GDM1 (cell line): ENCODE data around the gene BFSP2.

ENCODE experiments used
- DNase-seq: peaks from one replicate; lab custom pipeline; 2025; lab: John Stamatoyannopoulos, UW

BFSP2 gene

DNA sequence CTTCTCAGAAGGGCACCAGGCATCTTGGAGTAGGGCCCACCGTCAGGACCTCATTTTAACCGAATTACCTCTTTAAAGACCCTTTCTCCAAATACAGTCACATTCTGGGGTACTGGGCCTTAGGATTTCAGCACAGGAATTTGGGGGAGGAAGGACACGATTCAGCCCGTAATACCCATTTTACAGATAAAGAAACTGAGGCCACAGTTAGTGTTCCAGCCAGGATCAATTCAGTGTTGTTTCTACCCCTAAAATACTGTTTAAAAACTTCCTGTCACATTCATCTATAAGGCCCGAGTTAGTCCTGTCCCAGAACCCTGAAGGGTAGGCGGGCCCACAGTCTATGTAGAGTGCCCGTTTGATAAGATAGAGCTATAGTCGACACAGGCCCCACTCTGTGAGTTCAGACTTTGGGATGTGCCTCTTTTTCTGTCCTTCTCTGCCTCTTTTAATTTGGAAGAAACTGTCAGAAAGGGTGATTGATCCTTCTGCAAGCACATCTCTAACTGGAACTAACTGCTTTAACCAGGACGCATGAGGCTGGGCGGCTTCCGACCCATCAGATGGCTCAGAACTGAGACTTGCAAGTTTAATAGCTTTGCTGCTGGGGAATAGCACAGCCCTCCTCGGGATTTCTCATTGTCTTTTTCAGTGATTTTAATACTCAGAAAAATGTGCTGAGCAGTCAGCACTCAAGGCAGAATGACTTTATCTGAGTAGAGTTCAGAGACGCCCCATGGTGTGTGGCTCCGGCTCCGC, 19.5 kb downstream of the BFSP2 start:
- DNase-seq: no peak

DNA sequence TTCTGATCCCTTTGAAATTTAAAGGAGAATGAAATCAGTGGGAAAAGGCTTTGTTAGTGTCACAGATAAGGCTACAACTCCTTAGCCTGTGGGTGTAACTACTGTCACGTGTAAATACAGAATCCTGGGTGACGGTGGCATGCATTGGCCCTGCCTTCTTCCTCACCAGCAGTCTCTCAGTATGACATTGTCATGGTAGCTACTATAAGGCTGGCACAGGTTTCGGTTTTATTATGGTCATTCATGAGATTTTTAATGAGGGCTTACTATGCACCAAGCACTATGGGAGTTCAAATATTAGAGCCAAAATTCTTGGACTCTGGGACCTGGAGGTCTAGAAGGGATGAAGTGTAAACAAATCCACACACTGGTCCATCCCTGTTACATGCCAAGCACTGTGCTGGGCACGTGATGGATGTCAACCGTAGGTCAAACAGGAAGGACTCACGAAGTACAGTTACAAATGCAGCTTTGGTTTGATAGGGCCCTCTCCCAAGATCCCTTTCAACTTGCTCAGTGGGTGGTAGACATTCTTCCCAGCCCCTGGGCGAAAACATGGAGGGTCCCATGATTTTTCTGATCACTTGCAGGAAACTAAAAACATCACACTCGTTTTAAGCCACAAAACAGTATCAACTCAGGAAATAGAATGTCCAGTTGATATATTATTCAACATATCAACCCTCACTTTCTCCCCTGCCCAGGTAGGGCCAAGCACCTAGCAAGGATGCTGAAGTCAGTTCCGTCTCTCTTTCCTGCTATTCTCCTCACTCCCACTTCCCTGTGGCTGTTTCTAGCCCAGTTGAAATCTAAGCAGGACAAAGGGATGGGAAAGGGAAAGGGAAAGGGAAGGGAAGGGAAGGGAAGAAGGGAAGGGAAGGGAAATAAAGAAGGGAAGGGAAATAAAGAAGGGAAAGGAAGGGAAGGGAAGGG, 25.3 kb downstream of the BFSP2 start:
- DNase-seq: no peak

DNA sequence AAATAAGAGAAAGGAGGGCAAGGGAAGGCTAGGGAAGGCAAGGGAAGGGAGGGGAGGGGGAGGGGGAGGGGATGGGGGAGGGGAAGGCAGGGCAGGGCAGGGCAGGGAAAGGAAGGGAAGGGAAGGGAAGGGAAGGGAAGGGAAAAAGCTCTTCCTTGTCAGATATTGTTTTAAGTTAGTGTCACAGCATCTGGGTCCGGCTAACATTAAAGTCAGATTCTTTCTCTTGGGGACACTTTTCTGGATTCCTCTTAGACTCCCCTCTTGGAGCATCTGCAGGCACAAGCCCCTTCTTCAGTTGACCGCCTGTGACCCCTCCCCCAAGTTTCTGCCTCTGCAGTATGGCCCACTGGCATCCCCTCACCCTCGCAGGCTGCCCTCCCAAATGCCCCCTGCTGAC, 26.0 kb downstream of the BFSP2 start:
- DNase-seq: no peak

DNA sequence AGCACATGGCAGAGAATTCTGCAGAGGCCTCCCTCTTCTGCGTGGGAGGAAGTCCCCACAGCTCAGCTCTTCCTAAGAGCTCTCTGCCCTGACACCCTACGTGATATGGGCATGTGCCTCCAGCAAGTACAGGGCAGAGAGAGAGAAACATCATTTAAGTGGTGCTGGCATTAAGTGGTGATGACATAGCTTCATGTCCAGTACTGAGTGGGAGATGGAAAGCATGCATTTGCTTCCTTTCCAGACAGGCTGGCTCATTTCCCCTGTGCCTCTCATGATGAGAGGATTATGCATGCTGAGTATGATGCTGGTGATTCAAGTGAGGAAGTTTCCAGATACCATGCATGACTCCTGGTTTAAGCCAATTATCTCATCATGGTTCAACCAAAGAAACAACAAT, 26.9 kb downstream of the BFSP2 start:
- DNase-seq: no peak

DNA sequence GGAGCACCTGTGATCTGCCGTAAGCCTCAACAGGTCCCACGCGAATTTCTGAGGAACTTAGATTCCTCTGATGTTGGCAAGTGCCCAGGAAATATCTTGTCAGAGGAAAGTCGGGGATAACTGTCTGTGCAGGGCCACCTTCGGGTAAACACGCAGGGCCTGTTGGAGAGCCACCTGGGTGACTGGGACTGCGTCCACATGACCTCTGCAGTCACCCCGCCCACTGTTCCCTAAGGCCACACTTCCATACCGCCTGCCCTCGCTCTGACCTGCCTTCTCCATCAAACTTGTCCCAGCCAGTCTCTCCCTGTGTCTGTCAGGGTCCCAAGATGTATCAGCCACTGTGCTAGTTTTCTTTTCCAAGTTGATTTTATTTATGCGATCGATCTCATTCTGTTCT, 28.7 kb downstream of the BFSP2 start:
- DNase-seq: no peak

DNA sequence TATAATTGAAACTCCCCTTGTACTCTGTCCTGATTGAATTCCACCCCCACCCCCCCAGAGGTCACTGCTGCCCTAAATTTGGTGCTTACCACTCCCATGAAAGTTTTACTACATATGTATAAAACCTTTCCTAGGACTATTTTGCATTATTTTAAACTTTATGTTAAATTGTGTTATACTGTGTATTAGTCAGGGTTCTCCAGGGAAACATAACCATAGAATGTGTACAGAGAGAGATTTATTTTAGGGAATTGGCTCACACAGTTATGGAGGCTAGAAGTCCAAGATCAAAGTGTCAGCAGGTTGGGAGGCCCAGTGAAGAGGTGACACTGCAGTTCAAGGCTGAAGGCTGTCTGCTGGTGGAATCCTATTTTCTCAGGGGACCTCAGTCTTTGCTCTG, 29.2 kb downstream of the BFSP2 start:
- DNase-seq: no peak

DNA sequence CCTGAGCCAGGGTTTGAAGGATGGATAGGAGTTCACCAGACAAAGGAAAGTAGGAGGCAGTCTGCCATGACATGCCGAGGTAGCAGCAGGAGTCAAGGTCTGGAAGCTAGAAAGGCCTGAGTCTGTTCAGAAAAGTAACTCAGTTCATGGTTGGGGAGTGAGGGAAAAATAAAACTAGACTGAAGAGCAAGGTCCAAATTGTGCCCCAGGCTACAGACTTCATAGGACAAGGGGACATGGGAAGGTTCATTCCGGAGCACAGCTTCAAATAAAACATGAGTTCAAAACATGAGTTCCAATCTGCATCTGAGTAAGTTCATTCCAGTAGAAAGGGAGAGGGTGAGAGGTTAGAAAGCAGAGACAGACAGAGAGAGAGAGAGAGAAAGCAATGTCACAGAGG, 39.7 kb downstream of the BFSP2 start:
- no peak for DNase-seq

DNA sequence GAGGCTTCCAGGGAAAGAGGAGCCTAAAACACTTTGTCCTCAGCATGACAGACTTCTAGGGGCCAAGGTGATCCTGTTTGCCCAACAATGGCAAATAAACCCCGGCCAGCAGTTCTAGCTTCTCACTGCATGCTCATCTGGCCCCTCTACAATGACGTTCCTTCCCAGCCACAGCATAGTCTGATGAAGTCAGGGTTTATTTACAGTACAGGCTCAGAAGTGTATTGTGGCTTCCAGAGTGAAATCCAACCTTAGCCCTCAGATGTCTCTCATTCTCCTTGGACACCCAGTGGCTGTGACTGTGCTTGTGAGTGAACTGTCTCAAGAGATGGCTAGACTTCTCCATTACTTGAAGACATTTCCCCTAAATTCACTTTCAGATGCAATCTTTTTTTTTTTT, 40.8 kb downstream of the BFSP2 start:
- no peak for DNase-seq

DNA sequence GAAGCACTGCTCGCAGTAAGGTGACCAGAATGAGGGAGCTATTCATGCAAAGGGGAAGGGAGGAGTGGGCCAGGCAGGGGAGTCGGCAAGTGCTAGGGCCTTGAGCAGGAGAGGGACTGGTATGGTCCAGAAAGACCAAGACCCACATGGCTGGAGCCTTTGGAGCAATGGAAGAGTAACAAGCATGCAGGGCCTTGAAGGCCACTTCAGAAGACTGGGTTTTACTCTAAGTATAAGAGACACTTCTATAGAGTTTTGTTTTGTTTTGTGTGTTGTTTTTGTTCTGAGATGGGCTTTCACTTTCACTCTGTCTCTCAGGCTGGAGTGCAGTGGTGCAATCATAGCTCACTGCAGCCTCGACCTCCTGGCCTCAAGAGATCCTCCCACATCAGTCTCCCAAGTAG, 42.0 kb downstream of the BFSP2 start:
- no peak for DNase-seq

DNA sequence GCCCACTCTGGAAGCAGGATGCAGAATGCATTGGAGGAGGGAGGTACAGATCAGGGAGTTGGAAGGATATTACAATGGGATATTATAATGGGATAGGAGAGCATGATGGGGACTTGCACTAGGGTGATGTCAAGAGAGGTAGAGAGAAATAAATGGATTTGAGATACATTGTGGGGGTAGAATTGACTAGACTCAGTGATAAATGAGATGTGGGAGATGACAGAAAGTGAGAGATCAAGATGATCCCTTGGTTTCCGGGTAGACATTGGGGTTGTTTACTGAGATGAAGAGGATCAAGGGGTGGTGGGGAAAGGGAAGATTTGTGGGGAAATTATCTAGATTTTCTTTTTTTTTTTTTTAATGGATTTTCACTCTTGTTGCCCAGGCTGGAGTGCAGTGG, 42.7 kb downstream of the BFSP2 start:
- no peak for DNase-seq

DNA sequence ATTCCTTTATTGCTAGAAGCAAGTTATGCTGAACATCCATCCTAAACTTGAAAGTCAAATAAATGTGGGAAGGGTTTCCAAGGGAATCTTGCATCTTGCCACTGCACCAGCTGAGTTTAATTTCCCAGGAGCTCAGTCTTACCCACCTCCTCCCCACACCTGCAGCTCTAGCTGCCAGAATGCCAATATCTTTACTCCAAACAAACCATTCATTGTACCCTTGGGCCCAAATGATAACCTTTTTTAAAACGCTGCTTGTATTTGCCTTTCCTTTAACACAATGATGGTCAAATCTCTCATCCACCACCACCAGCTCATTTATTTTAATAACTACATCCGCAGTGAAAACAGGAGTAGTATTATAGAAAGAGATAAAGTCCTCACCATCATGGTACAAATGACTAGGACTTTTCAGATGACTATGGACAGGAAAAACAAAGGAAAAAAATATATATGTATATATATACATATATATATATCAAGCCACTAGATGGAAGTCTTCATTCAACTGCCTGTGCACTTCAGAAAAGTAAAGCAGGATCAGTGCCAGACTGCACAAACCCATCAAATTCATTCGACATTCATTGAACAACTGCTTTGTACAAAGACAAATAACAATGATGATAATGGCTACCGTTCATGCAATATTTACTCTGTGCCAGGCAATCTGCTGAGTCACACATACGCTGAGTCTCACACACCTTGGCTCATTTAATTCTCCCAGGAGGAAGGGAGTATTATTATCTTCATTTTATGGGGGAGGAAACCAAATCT, 44.0 kb downstream of the BFSP2 start:
- DNase-seq: no peak

DNA sequence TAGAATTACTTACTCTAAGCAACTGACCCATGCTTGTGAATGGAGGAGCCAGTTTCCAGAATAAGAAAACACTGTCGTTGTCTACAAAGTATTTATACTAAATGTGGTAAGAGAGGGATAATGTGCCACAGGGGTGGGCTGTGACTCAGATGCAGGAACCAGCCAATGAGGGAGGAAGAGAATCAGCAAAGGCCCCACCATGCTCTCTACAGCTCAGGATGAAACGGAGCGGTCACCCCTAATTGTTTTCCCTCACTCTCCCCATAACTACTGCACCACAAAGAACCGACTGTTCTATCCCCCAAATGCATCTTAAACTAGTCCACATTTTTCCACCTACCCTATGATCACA, 44.5 kb downstream of the BFSP2 start:
- DNase-seq: no peak

DNA sequence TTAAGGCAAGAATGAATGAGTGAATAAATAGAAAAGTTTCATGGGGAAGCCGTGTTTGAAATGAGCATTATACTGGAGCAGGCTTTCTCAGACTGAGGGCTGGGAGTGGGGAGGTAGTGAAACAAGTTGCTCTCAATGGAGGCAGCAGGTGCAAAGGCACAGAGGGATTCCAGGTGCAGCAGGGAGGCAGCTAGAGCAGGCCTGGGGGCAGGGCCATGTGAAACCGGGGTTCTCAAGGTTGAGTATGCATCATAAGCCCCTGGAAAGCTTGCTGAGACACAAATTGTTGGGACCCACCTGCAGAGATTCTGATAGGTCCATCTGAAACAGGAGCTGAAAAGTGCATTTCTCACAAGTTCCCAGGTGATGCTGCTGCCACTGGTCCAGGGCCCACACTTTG, 45.3 kb downstream of the BFSP2 start:
- DNase-seq: no peak

DNA sequence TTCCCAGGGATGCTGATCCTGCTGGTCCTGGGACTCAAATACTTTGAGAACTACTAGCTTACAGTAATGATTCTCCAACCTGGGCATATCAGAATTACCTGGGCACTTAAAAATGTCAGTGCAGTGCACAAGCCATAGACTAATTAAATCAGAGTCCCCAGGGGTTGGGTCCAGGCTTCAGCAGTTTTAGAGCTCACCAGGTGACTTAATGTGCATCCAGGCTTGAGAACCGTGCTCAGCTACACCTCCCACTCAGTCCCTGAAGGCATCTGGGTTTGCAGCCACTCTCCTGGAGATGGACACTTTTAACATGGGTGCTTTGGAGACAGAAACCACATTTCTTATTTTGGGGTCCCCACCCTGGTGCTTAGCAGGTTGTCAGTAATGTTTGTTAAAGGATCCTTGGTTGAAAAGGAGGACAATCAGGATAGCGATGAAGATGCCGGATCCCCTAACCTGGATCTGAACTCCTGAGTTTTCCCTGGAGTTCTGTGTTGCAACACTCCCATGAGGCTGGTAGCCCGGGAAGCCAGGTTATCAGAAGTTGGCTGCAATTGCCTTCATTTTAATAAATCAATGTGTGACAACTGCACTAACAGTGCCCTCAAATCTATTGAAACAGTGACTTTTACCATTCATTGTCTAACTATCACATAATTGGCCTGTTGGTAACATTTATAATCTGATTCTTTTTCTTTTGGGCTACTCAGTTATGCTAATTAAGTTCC, 48.1 kb downstream of the BFSP2 start:
- DNase-seq: no peak

DNA sequence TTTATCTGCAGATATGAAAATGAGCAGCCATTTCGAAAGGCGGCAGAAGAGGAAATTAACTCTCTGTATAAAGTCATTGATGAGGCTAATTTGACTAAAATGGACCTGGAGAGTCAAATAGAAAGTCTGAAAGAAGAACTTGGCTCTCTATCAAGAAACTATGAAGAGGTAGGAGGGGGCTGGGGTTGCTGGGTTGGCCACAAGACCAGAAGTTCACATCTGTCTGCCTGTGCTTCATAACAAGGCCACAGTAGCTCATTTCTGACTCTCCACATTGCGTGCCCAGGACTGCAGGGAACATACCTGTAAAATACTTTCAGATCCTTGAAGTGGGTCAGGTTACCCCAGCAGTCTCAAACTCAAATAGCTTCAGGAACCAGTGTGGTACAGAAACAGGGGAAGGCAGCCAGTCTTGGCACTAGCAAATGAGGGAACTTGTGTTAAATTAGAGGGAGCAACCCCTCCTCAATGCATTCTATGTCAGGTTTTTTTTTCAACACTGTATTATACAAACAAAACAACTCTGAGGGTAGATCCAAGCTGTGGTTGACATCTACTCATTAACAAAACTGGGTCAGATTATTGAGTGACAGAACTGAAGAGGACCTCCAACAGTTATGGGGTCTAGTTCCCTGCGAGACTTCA, 48.7 kb downstream of the BFSP2 start:
- no peak for DNase-seq

DNA sequence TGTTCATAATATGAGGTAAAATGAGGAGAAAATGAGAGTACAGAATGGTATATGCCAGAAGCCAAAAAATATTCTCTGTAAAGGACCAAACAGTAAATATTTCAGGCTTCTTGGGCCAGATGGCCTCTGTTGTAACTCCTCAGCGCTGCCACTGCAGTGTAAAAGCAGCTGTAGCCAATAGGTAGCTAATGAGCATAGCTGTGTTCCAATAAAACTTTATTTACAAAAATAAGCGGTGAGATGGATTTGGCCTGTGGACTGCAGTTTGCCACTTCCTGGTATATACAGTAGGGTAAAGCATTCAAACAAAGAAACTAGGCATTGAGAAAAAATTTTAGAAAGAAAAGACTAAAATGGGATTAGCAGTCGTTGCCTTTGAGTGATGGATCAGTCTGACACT, 51.5 kb downstream of the BFSP2 start:
- no peak for DNase-seq

DNA sequence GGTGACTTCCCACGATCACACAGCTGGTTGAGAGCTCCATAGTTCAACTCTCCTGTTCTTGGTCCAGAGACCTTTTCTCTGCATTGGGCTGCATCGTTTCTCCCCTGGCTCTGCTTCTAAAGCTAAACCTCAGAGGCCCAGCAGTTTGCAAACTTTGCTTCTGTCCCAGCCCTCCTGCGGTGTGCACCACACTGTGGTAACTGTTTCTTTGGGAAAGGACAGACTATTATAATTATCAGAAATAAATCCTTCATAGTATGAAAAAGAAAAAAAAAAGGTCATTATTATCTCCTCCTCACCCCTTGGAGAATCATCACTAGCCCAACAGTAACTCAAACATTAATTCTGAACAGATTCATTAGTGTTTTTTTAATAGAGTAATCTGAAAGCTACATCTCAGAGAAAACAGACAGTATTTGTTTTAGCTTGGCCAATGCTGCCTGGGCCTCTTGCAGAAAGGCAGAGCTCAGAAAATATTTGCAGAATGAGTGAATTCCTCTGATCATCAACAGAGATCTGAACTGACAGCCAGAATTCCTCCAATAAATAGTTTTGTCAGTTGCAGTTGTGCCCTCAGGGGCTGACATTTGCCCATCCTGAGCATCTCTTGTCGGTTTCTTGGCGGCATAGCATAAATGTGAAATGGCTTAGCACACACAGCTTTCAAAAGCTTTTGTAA, 52.9 kb downstream of the BFSP2 start:
- no peak for DNase-seq

DNA sequence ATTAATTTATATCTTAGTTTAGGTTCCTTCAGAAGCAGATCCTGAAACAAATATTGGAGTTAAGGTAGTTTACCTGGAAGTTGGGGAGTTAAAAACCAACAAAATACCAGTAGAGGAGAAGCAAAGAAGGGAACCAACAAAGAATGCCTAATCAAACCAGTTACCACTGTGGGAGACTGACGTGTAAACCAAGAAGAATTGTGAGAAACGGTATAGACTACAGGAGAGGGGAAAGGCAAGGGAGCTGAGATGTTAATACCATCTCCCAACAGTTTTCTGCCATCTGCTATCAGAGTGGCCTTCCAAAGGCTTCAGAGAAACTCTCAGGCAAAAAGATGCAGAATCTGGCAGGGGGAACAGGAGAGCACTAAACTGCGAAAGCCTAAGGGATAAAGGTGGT, 53.5 kb downstream of the BFSP2 start:
- DNase-seq: no peak

DNA sequence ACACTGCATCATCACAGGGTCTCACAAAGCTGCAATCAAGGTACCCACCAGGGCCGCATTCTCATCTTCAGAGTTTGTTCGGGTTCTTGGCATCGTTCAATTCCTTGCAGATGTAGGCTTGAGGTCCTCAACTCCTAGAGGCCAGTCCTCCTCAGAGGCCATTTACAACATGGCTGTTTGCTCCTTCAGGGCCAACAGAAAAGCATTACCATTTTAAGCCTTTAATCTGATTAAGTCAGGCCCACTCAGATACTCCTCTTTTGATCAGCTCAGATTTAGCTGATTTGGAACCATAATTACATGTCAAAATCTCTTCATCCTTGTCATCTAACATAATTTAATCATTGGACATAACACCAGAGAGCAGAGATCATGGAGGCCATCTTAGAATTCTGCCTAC, 55.4 kb downstream of the BFSP2 start:
- DNase-seq: no peak

DNA sequence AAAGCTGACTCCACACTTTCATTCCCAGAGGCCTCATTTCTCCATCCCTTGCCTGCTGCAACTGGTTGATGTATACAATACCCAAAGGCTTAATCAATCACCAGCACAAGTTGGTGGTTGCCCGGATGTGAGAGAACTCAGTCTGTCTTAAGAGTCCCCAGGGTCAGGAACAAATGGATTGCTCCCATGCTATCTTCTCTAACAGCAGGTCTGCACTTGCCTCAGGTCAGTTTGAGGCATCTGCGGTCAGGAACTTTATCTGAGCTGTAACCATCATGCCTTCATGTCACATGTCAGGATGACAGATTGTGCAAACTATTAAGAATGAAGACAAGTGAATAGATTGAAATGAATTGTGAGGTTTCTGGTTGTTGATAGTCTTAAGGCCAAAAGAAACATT, 56.1 kb downstream of the BFSP2 start:
- no peak for DNase-seq

DNA sequence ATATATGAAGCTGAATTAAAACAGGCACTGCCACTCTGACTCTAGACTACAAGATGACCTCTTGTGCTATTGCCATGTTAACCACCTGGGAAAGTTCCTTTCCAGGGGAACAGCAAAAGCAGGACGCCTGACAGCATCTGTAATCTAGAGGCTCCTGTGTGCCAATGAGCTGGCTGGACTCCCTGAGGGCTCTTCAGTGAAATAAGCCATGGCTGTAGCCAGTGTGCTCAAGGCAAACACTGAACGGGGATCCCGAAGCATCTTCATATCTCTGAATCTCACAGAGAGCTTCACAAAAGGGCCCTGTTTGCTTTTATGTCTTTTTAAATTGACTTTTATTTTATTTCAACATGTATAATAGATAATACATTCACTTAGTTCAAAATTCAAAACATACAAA, 57.2 kb downstream of the BFSP2 start:
- DNase-seq: no peak
